ENCODE measurements around the gene SCT. TPM values are rescaled to one million over a fixed set of nuclear protein-coding genes. Genes with fewer than 3 reads are reported as not detected.
A peak's percentile ranks its signal among the peaks of the same experiment; 100 is the strongest.
"Not testable (repeated sequence)": the region's sequence is repeated elsewhere in the genome, so short reads cannot be mapped to it uniquely, and the experiment has no call there.

The SCT gene
- total and polyA plus RNA-seq, 8 donors = 0.58 to 0.69 TPM; not detected in 6

GRCh38 chr11:653837-654236 is 26.9 kb upstream of the SCT start:
- peaks cover 0 to 12% (median 0%) of the 10 kb centered on the region in 3 donors for H3K36me3 ChIP-seq
- no peak for TF ChIP-seq CTCF (IDR thresholded peaks at IDR 0.05)
- H3K4me3 ChIP-seq = no peak overlapping the region
- intact Hi-C loops (cut with DNase I) = no loop called here
- no peaks in the 10 kb centered on the region for H3K27me3 ChIP-seq
- no peak for DNase-seq
- H3K27ac ChIP-seq = no peak overlapping the region
- peaks cover 0 to 12% (median 10%) of the 10 kb centered on the region in 3 donors for H3K4me1 ChIP-seq
- 88 to 91% methylated on average over 15 of the region's 15 CpGs for WGBS, 2 donors
- no peak for FAIRE-seq
- ATAC-seq = no peak
- no peaks in the 10 kb centered on the region for H3K9me3 ChIP-seq

GRCh38 chr11:653136-653535 is 26.2 kb upstream of the SCT start:
- Histone ChIP-seq H3K36me3 (peaks cover 0 to 12% (median 0%) of the 10 kb centered on the region in 3 donors), H3K4me1 (peaks cover 0 to 12% (median 10%) of the 10 kb centered on the region in 3 donors)
- FAIRE-seq; H3K27ac ChIP-seq; H3K4me3 ChIP-seq; H3K27me3 ChIP-seq; DNase-seq; ATAC-seq; intact Hi-C loops (cut with DNase I); H3K9me3 ChIP-seq: not testable (repeated sequence)
- 93% methylated on average over 14 of the region's 14 CpGs for WGBS, 2 donors

GRCh38 chr11:650482-650881 is 23.5 kb upstream of the SCT start:
- no peak for ATAC-seq
- no peaks in the 10 kb centered on the region for H3K27me3 ChIP-seq
- FAIRE-seq = no peak
- DNase-seq = no peak
- peaks cover 0 to 12% (median 0%) of the 10 kb centered on the region in 3 donors for H3K36me3 ChIP-seq
- H3K4me1 ChIP-seq = peaks cover 0 to 11% (median 9%) of the 10 kb centered on the region in 3 donors
- WGBS, 2 donors = 95% methylated on average over 10 of the region's 10 CpGs
- TF ChIP-seq CTCF (IDR thresholded peaks at IDR 0.05) = no peak
- no peak overlapping the region for H3K4me3 ChIP-seq
- intact Hi-C loops (cut with DNase I) = no loop called here
- H3K9me3 ChIP-seq = no peaks in the 10 kb centered on the region
- H3K27ac ChIP-seq = no peak overlapping the region

GRCh38 chr11:647672-648158 is 20.7 kb upstream of the SCT start:
- ATAC-seq; H3K27me3 ChIP-seq; DNase-seq; FAIRE-seq; H3K4me3 ChIP-seq; H3K4me1 ChIP-seq; intact Hi-C loops (cut with DNase I); H3K9me3 ChIP-seq; H3K27ac ChIP-seq: not testable (repeated sequence)
- peaks cover 0 to 20% (median 0%) of the 10 kb centered on the region in 3 donors for H3K36me3 ChIP-seq
- WGBS, 2 donors = 73 to 78% methylated on average over 10 of the region's 14 CpGs

- H3K36me3 ChIP-seq = peaks cover 0 to 20% (median 0%) of the 10 kb centered on the region in 3 donors
- no peaks in the 10 kb centered on the region for H3K9me3 ChIP-seq
- H3K4me3 ChIP-seq = no peak overlapping the region
- ATAC-seq (no peak), DNase-seq (peak in 1 of 6 donors; percentile 65), FAIRE-seq (no peak)
- TF ChIP-seq CTCF (IDR thresholded peaks at IDR 0.05) = no peak
- intact Hi-C loops (cut with DNase I) = no loop called here
- H3K27me3 ChIP-seq = no peaks in the 10 kb centered on the region
- WGBS, 2 donors = 86 to 94% methylated on average over 14 of the region's 14 CpGs
- no peak overlapping the region for H3K27ac ChIP-seq
- H3K4me1 ChIP-seq = no peaks in the 10 kb centered on the region
These were observed 19.2 kb upstream of the SCT start for GRCh38 chr11:646214-646613.

- H3K9me3 ChIP-seq = no peaks in the 10 kb centered on the region
- WGBS, 2 donors = 82 to 90% methylated on average over 16 of the region's 16 CpGs
- H3K4me3 ChIP-seq = no peak overlapping the region
- intact Hi-C loops (cut with DNase I) = no loop called here
- H3K27me3 ChIP-seq = no peaks in the 10 kb centered on the region
- ATAC-seq (no peak), FAIRE-seq (no peak), DNase-seq (peak in 1 of 6 donors; percentile 37)
- H3K27ac ChIP-seq = no peak overlapping the region
- TF ChIP-seq CTCF (IDR thresholded peaks at IDR 0.05) = no peak
- H3K36me3 ChIP-seq = peaks cover 0 to 14% (median 0%) of the 10 kb centered on the region in 3 donors
- no peaks in the 10 kb centered on the region for H3K4me1 ChIP-seq
These were observed 18.6 kb upstream of the SCT start for GRCh38 chr11:645536-645935.

Measured in pancreas (tissue), 10 donors.